HAP-1 (cell line): ENCODE measurements around the gene ABCD1.
A peak's percentile ranks its signal among the peaks of the same experiment; 100 is the strongest.

Source experiments
- DNase-seq, 2 experiments: peaks; one replicate each; pipeline ENCODE4 v3.0.0-alpha.2; 2016 to 2020; ENCODE audit warnings: low spot score in 2 of 2
- H3K27me3 ChIP-seq: fragments of 250-450 bp; sonication (Bioruptor Pico); 2 replicates; pipeline ENCODE4 v1.5.1; 2020; ENCODE audit warnings: low read depth, mild to moderate bottlenecking, moderate library complexity
- H3K36me3 ChIP-seq: fragments of 250-450 bp; sonication (Bioruptor Pico); replicated peaks from 2 replicates; pipeline ENCODE4 v1.5.1; 2020; ENCODE audit warnings: mild to moderate bottlenecking
- H3K4me1 ChIP-seq: fragments of 250-450 bp; sonication (Bioruptor Pico); 2 replicates; pipeline ENCODE4 v1.5.1; 2020; ENCODE audit warnings: mild to moderate bottlenecking
- H3K4me3 ChIP-seq: fragments of 250-450 bp; sonication (Bioruptor Pico); 2 replicates; pipeline ENCODE4 v1.5.1; 2020; ENCODE audit warnings: mild to moderate bottlenecking, moderate library complexity
- H3K9me3 ChIP-seq: fragments of 250-450 bp; sonication (Bioruptor Pico); 2 replicates; pipeline ENCODE4 v1.5.1; 2020; ENCODE audit warnings: mild to moderate bottlenecking, moderate library complexity
- in situ Hi-C: fragments of 300-500 bp; cut with MboI; formaldehyde crosslinking; loops from 3 replicates; pipeline ENCODE4 v1.14.3; 2020; ENCODE audit warnings: low sequenced_read_pairs, inconsistent platforms, mixed read lengths

Gene ABCD1

DNA sequence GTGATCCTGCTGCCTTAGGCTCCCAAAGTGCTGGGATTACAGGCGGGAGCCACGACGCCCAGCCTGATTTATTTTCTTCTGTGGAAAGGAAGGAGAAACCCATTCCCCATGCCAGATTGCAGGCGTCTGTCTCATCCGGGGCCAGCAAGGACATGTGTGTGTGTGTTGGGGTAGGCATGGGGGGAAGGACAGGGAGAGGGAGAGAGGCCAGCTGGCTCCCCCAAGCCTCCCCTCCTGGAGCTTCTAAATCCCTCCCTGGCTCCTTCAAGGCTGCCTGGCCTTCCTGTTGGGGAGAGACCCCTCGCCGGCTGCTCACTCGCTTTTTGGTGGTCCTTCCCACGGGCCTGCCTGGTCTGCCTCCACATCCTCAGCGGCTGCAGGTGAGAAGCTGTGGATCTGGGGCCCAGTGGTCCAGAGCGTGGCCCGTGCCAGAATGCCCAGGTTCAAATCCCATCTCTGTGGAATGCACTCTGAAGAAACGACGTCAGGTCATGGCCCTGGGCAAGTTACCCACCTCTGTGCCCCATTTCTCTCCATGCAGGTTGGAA is 38.0 kb downstream of the ABCD1 start:
- Histone ChIP-seq H3K4me1 (peaks cover 2% of the 10 kb centered on the region; the same call in 1 of the 2 replicates), H3K9me3 (no peaks in the 10 kb centered on the region), H3K27me3 (no peaks in the 10 kb centered on the region), H3K36me3 (no peaks in the 10 kb centered on the region), H3K4me3 (no peak overlapping the region)
- DNase-seq, result no peak
- in situ Hi-C loops, result no loop called here

DNA sequence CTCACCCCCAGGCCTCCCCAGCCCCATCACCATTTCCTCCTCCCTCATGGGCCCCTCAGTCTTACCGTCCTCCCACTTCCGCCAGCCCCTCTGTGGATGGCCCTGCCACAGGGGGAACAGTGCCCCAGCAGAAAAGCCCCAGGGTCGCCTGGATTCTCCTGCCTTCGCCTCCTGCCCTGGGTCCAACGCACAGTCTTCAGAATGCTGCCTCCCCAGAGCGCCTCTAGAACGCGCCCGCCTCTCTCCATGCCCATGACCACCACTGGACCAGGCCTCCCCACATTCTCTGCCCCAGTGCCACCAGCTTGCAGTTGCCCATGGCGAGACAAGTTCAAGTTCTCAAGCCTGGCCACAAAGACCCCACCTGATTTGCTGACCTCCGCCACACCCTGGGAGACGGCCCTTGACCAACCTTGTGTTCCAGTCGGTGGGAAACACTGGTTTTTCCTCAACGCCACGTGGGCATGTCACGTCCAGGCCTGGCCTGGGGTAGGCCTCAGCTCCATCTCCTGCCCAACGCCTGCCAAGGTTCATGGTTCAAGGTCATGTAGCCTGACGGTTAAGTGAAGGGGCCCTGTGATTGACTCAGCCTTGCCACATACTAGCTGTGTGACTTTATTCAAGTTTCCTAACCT is 38.8 kb downstream of the ABCD1 start:
- H3K27me3 ChIP-seq, result no peaks in the 10 kb centered on the region
- H3K4me1 ChIP-seq, result peaks cover 2% of the 10 kb centered on the region; the same call in 1 of the 2 replicates
- in situ Hi-C loops, result no loop called here
- no peak for DNase-seq
- no peaks in the 10 kb centered on the region for H3K36me3 ChIP-seq
- no peak overlapping the region for H3K4me3 ChIP-seq
- no peaks in the 10 kb centered on the region for H3K9me3 ChIP-seq

GRCh38 chrX:153763989-153764755 is 39.5 kb downstream of the ABCD1 start, which contains the start of gene PLXNB3:
Gene PLXNB3, plus strand, starts transcription at chrX:153764249. Its CDS starts 1,287 bp downstream, at chrX:153765536.
- peaks cover 2% of the 10 kb centered on the region; the same call in 1 of the 2 replicates for H3K4me1 ChIP-seq
- no peaks in the 10 kb centered on the region for H3K36me3 ChIP-seq
- peak; percentile 52 to 91 for DNase-seq
- no peaks in the 10 kb centered on the region for H3K9me3 ChIP-seq
- no peaks in the 10 kb centered on the region for H3K27me3 ChIP-seq
- in situ Hi-C loops, result no loop called here
- H3K4me3 ChIP-seq, result no peak within 1 kb of the TSS

- in situ Hi-C loops, result no loop called here
- no peak overlapping the region for H3K4me3 ChIP-seq
- H3K9me3 ChIP-seq, result no peaks in the 10 kb centered on the region
- peaks cover 2% of the 10 kb centered on the region; the same call in 1 of the 2 replicates for H3K4me1 ChIP-seq
- DNase-seq, result no peak
- no peaks in the 10 kb centered on the region for H3K36me3 ChIP-seq
- no peaks in the 10 kb centered on the region for H3K27me3 ChIP-seq
Observed at GRCh38 chrX:153764786-153765137, 40.1 kb downstream of the ABCD1 start.

DNA sequence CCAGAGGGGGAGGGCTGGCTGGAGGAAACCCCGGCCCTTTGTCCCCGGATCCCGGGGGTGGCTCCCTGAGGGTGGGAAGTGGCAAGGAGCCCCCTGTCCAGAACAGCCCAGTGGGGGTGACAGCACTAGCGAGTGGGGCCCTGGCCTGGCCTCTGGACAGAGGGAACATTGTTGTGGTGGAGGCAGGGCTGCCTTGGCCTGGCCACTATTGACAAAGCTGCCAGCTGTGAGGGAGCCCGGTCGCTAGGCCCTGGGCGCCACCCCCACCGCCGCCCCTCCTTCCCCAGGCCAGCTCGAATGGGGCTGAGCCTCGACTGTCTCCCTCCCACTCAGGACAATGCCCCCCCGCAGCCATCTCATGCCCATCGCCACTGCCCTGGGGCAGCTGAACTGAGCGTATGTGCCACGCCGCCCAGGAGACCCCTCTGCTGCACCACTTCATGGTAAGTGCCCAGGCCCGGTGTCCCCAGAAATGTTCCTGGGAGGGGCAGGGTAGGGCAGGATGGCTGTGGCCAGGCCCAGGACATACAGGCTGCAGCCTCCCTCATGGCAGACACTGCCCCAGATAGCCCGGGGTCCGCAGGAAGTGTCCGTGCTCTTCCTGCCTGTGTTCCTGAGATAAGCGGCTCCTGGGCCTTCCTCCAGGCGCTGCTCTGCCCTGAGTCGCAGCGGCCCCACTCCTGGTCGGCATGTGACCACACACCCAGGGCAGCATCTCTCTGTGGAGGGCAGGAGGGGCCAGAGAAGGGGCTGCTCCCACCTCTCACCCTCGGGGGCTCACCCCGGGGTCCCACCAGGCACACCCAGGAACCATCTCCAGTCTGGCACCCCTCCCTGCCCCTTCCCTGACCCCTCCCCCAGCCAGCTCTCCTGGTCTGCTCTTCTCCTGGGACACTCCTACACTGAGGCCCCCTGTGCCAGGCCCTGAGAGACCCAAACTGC is 40.8 kb downstream of the ABCD1 start:
- no peaks in the 10 kb centered on the region for H3K36me3 ChIP-seq
- H3K4me3 ChIP-seq, result no peak overlapping the region
- in situ Hi-C loops, result no loop called here

GRCh38 chrX:153766098-153766817 is 41.6 kb downstream of the ABCD1 start:
- DNase-seq, result peak in 1 of 2 experiments; percentile 63
- Histone ChIP-seq H3K9me3 (no peaks in the 10 kb centered on the region), H3K4me1 (peaks cover 2% of the 10 kb centered on the region; the same call in 1 of the 2 replicates), H3K27me3 (no peaks in the 10 kb centered on the region), H3K4me3 (no peak overlapping the region), H3K36me3 (no peaks in the 10 kb centered on the region)
- in situ Hi-C loops, result no loop called here

More for the DNA sequence above, 40.8 kb downstream of the ABCD1 start:
- H3K9me3 ChIP-seq, result no peaks in the 10 kb centered on the region
- DNase-seq, result peak in 1 of 2 experiments; percentile 12
- peaks cover 2% of the 10 kb centered on the region; the same call in 1 of the 2 replicates for H3K4me1 ChIP-seq
- H3K27me3 ChIP-seq, result no peaks in the 10 kb centered on the region

DNA sequence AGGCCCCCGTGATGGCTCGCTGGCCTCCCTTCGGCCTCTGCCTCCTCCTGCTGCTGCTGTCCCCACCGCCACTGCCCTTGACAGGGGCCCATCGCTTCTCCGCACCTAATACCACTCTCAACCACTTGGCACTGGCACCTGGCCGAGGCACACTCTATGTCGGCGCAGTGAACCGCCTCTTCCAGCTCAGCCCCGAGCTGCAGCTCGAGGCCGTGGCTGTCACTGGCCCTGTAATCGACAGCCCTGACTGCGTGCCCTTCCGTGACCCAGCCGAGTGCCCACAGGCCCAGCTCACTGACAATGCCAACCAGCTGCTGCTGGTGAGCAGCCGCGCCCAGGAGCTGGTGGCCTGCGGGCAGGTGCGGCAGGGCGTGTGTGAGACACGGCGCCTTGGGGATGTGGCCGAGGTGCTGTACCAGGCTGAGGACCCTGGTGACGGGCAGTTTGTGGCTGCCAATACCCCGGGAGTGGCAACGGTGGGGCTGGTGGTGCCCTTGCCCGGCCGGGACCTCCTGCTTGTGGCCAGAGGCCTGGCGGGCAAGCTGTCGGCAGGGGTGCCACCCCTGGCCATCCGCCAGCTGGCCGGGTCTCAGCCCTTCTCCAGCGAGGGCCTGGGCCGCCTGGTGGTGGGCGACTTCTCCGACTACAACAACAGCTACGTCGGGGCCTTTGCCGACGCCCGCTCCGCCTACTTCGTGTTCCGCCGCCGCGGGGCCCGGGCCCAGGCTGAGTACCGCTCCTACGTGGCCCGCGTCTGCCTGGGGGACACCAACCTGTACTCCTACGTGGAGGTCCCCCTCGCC is 42.4 kb downstream of the ABCD1 start:
- no peaks in the 10 kb centered on the region for H3K36me3 ChIP-seq
- in situ Hi-C loops, result no loop called here
- H3K4me1 ChIP-seq, result peaks cover 2% of the 10 kb centered on the region; the same call in 1 of the 2 replicates
- H3K27me3 ChIP-seq, result no peaks in the 10 kb centered on the region
- H3K4me3 ChIP-seq, result no peak overlapping the region
- no peaks in the 10 kb centered on the region for H3K9me3 ChIP-seq
- DNase-seq, result no peak

DNA sequence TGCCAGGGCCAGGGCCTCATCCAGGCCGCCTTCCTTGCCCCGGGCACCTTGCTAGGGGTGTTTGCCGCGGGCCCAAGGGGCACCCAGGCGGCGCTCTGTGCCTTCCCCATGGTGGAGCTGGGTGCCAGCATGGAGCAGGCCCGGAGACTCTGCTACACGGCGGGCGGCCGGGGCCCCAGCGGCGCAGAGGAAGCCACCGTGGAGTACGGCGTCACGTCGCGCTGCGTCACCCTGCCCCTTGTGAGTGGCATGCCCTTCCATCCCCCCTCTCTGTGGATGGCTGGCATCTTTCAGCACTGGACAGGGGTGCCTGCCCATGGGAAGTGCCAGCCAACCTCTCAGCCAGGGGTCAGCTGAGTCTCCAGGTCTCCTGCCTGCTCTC is 43.0 kb downstream of the ABCD1 start:
- in situ Hi-C loops, result no loop called here
- Histone ChIP-seq H3K4me3 (no peak overlapping the region), H3K27me3 (no peaks in the 10 kb centered on the region), H3K9me3 (no peaks in the 10 kb centered on the region), H3K4me1 (peaks cover 2% of the 10 kb centered on the region; the same call in 1 of the 2 replicates), H3K36me3 (no peaks in the 10 kb centered on the region)
- DNase-seq, result no peak

GRCh38 chrX:153768311-153769157 is 43.9 kb downstream of the ABCD1 start:
- Histone ChIP-seq H3K9me3 (no peaks in the 10 kb centered on the region), H3K36me3 (no peaks in the 10 kb centered on the region), H3K27me3 (no peaks in the 10 kb centered on the region), H3K4me1 (peaks cover 2% of the 10 kb centered on the region; the same call in 1 of the 2 replicates), H3K4me3 (no peak overlapping the region)
- peak in 1 of 2 experiments; percentile 11 for DNase-seq
- in situ Hi-C loops, result no loop called here

GRCh38 chrX:153769158-153769864 is 44.7 kb downstream of the ABCD1 start:
- in situ Hi-C loops, result no loop called here
- Histone ChIP-seq H3K27me3 (no peaks in the 10 kb centered on the region), H3K4me3 (no peak overlapping the region), H3K36me3 (no peaks in the 10 kb centered on the region), H3K4me1 (no peaks in the 10 kb centered on the region), H3K9me3 (no peaks in the 10 kb centered on the region)
- peak in 1 of 2 experiments; percentile 7 for DNase-seq
